ENCODE results near the gene MAP4K3.

Gene MAP4K3

GRCh38 chr2:39334978-39335377, 102.1 kb downstream of the MAP4K3 start:
- no peak for TF ChIP-seq SIN3A (IDR thresholded peaks at IDR 0.05; ENCODE audit: borderline replicate concordance, insufficient read depth, low read length)
- TF ChIP-seq TAF1 (IDR thresholded peaks at IDR 0.05; ENCODE audit: borderline replicate concordance, insufficient read depth, low read length) = no peak
- TF ChIP-seq POLR2AphosphoS5 (IDR thresholded peaks at IDR 0.05; ENCODE audit: low read depth, low read length) = no peak
- TF ChIP-seq FOXP2 (optimal IDR thresholded peaks at IDR 0.05; ENCODE audit: borderline replicate concordance, extremely low read depth, extremely low read length, insufficient read depth) = no peak
- TF ChIP-seq REST (IDR thresholded peaks at IDR 0.05; ENCODE audit: insufficient read depth in 1 of 2, low read depth in 2 of 2, low read length in 2 of 2) = no peak

GRCh38 chr2:39334529-39334928, 102.6 kb downstream of the MAP4K3 start:
- TF ChIP-seq SIN3A (IDR thresholded peaks at IDR 0.05; ENCODE audit: borderline replicate concordance, insufficient read depth, low read length) (no peak), POLR2AphosphoS5 (IDR thresholded peaks at IDR 0.05; ENCODE audit: low read depth, low read length) (no peak), REST (IDR thresholded peaks at IDR 0.05; ENCODE audit: insufficient read depth in 1 of 2, low read depth in 2 of 2, low read length in 2 of 2) (no peak)

GRCh38 chr2:39326644-39327043, 110.4 kb downstream of the MAP4K3 start:
- TF ChIP-seq TAF1 (IDR thresholded peaks at IDR 0.05; ENCODE audit: borderline replicate concordance, insufficient read depth, low read length) = no peak
- TF ChIP-seq FOXP2 (optimal IDR thresholded peaks at IDR 0.05; ENCODE audit: borderline replicate concordance, extremely low read depth, extremely low read length, insufficient read depth) = no peak

- TF ChIP-seq SIN3A (IDR thresholded peaks at IDR 0.05; ENCODE audit: borderline replicate concordance, insufficient read depth, low read length) = no peak
These were observed 111.1 kb downstream of the MAP4K3 start for GRCh38 chr2:39325966-39326365.

GRCh38 chr2:39320162-39320561, 116.9 kb downstream of the MAP4K3 start:
- TF ChIP-seq POLR2AphosphoS5 (IDR thresholded peaks at IDR 0.05; ENCODE audit: low read depth, low read length) (no peak), REST (IDR thresholded peaks at IDR 0.05; ENCODE audit: insufficient read depth in 1 of 2, low read depth in 2 of 2, low read length in 2 of 2) (no peak), TAF1 (IDR thresholded peaks at IDR 0.05; ENCODE audit: borderline replicate concordance, insufficient read depth, low read length) (no peak), FOXP2 (optimal IDR thresholded peaks at IDR 0.05; ENCODE audit: borderline replicate concordance, extremely low read depth, extremely low read length, insufficient read depth) (no peak)

GRCh38 chr2:39313575-39313974, 123.5 kb downstream of the MAP4K3 start:
- no peak for TF ChIP-seq REST (IDR thresholded peaks at IDR 0.05; ENCODE audit: insufficient read depth in 1 of 2, low read depth in 2 of 2, low read length in 2 of 2)
